KMS-11 (cell line): ENCODE data around the gene MAN2B1.
A peak's percentile ranks its signal among the peaks of the same experiment; 100 is the strongest.

Experiments
- H2AFZ ChIP-seq: fragments of 200-600 bp; sonication (generic); 2 replicates; pipeline ENCODE4 v1.6.1; 2016; ENCODE audit warnings: antibody characterized with exemption, mixed run types, low read depth
- H3K27ac ChIP-seq: fragments of 200-600 bp; sonication (generic); 2 replicates; pipeline ENCODE4 v1.6.1; 2016; ENCODE audit warnings: mild to moderate bottlenecking, mixed run types
- H3K27me3 ChIP-seq: fragments of 200-600 bp; sonication (generic); 2 replicates; pipeline ENCODE4 v1.6.1; 2017; ENCODE audit warnings: mild to moderate bottlenecking, low read depth, mixed run types, moderate library complexity; ENCODE audit not compliant: insufficient read depth
- H3K36me3 ChIP-seq: fragments of 200-600 bp; sonication (generic); 2 replicates; pipeline ENCODE4 v1.6.1; 2017; ENCODE audit warnings: mild to moderate bottlenecking, mixed run types; ENCODE audit not compliant: insufficient read depth
- H3K4me1 ChIP-seq: fragments of 200-600 bp; sonication (generic); 2 replicates; pipeline ENCODE4 v1.6.1; 2016; ENCODE audit warnings: mild to moderate bottlenecking, low read depth, mixed run types; ENCODE audit not compliant: poor library complexity, severe bottlenecking
- H3K4me2 ChIP-seq: fragments of 200-600 bp; sonication (generic); 2 replicates; pipeline ENCODE4 v1.7.0; 2016; ENCODE audit warnings: mild to moderate bottlenecking, mixed run types
- H3K4me3 ChIP-seq: fragments of 200-600 bp; sonication (generic); IDR thresholded peaks from 2 replicates; pipeline ENCODE4 v1.6.1; 2017; ENCODE audit warnings: low read depth, low read length, mixed read lengths; ENCODE audit not compliant: insufficient read depth
- H3K79me2 ChIP-seq: fragments of 200-600 bp; sonication (generic); 2 replicates; pipeline ENCODE4 v1.6.1; 2016; ENCODE audit warnings: low read depth, mixed run types; ENCODE audit not compliant: insufficient read depth
- H3K9ac ChIP-seq: fragments of 200-600 bp; sonication (generic); 2 replicates; pipeline ENCODE4 v1.6.1; 2016; ENCODE audit warnings: mild to moderate bottlenecking, mixed run types
- H4K20me1 ChIP-seq: fragments of 200-600 bp; sonication (generic); 2 replicates; pipeline ENCODE4 v1.6.1; 2016; ENCODE audit warnings: mild to moderate bottlenecking, mixed run types; ENCODE audit not compliant: insufficient read depth
- CTCF ChIP-seq: fragments of 200-600 bp; sonication (generic); conservative IDR thresholded peaks from 2 replicates; pipeline ENCODE4 v1.6.1; 2017; ENCODE audit warnings: low read depth, mild to moderate bottlenecking, antibody characterized with exemption, low read length, moderate library complexity, mixed read lengths

The MAN2B1 gene

GRCh38 chr19:12696366-12697335 lies 30.1 kb upstream of the MAN2B1 start, which contains the start of gene FBXW9:
TSS of gene FBXW9 (minus strand) at chr19:12696631. CDS start at chr19:12696581, 50 bp downstream.
- TF ChIP-seq CTCF = no peak
- peak within 1 kb of the TSS; percentile 37 for H2AFZ ChIP-seq
- H3K27me3 ChIP-seq = no peaks in the 10 kb centered on the region
- H3K4me2 ChIP-seq = peak within 1 kb of the TSS; percentile 88
- H3K4me1 ChIP-seq = peaks cover 33% of the 10 kb centered on the region
- H3K27ac ChIP-seq = peak within 1 kb of the TSS; percentile 59
- H3K4me3 ChIP-seq = peak within 1 kb of the TSS; percentile 45
- no peaks in the 10 kb centered on the region; the same call in 1 of the 2 replicates for H3K36me3 ChIP-seq
- no peaks in the 10 kb centered on the region for H4K20me1 ChIP-seq
- H3K9ac ChIP-seq = peak within 1 kb of the TSS; percentile 86
- H3K79me2 ChIP-seq = no peaks in the 10 kb centered on the region

GRCh38 chr19:12695997-12696365 lies 29.4 kb upstream of the MAN2B1 start:
- H3K4me3 ChIP-seq = peak overlapping the region; percentile 45
- H3K27me3 ChIP-seq = no peaks in the 10 kb centered on the region
- TF ChIP-seq CTCF = no peak
- H3K27ac ChIP-seq = peak overlapping the region; percentile 59
- H2AFZ ChIP-seq = peak overlapping the region; percentile 37
- H4K20me1 ChIP-seq = no peaks in the 10 kb centered on the region
- peaks cover 33% of the 10 kb centered on the region for H3K4me1 ChIP-seq
- H3K4me2 ChIP-seq = peak overlapping the region; percentile 88
- no peaks in the 10 kb centered on the region for H3K79me2 ChIP-seq
- H3K36me3 ChIP-seq = no peaks in the 10 kb centered on the region
- H3K9ac ChIP-seq = peak overlapping the region; percentile 86

GRCh38 chr19:12695514-12695913 lies 29.0 kb upstream of the MAN2B1 start:
- Histone ChIP-seq H3K4me2 (peak overlapping the region; percentile 88), H3K36me3 (no peaks in the 10 kb centered on the region), H3K4me3 (no peak overlapping the region), H3K27ac (peak overlapping the region; percentile 59; the same call in 1 of the 2 replicates), H2AFZ (peak overlapping the region; percentile 37; the same call in 1 of the 2 replicates), H3K9ac (peak overlapping the region; percentile 86), H3K27me3 (no peaks in the 10 kb centered on the region), H3K4me1 (peaks cover 33% of the 10 kb centered on the region), H4K20me1 (no peaks in the 10 kb centered on the region), H3K79me2 (no peaks in the 10 kb centered on the region)
- no peak for TF ChIP-seq CTCF

GRCh38 chr19:12695096-12695495 lies 28.6 kb upstream of the MAN2B1 start:
- H4K20me1 ChIP-seq = no peaks in the 10 kb centered on the region
- no peaks in the 10 kb centered on the region for H3K36me3 ChIP-seq
- no peak for TF ChIP-seq CTCF
- no peak overlapping the region; the same call in 1 of the 2 replicates for H3K9ac ChIP-seq
- H3K4me3 ChIP-seq = no peak overlapping the region
- no peak overlapping the region for H2AFZ ChIP-seq
- H3K27me3 ChIP-seq = no peaks in the 10 kb centered on the region
- H3K79me2 ChIP-seq = no peaks in the 10 kb centered on the region
- H3K4me1 ChIP-seq = peaks cover 33% of the 10 kb centered on the region
- no peak overlapping the region for H3K27ac ChIP-seq
- peak overlapping the region; percentile 88 for H3K4me2 ChIP-seq
